HG03439 (cell line): Measurements from ENCODE around the gene NAALADL2.

Source experiments
- ATAC-seq: cut with Tn5 transposase; IDR thresholded peaks from one replicate; pipeline ENCODE4 v1.9.1; 2021; ENCODE audit warnings: mild to moderate bottlenecking, moderate library complexity; ENCODE audit not compliant: unreplicated experiment

The NAALADL2 gene

DNA sequence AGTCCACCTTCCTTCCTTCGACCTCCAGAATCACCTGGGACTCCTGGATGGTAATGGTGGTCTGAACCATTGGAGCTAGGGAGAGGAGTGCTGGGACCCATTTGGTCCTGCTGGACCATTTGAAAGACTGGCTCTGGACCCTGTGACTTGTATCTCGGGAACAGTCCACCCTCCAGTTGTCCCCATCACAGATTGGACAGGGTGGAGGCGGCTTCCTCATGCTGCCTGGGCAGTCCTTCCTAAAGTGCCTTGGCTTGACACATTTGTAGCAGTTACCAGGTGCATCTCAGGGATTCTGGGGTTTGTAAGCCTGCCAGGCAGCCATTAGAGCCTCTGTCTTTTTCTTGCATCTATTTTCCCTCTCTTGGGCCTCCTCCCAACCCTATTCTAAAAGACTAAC lies 758.1 kb downstream of the NAALADL2 start:
- ATAC-seq = no peak

DNA sequence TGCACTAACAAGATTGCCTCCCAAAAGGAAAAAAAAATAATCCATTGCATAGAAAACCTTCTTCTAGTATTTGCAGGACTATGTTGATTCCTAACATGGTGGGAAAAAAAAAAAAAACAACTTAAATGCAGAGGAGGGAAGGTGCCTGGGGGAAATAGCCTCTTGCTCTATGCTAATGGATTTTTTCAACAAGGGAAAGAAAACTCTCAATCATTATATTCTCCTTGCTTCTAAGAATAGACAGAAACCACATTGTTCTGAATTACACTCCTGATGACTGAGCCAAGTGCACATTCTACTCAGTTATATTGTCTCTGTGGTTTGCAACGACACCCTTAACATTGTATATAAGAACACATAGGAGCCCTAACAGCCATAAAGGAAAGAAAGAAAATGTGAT lies 760.2 kb downstream of the NAALADL2 start:
- ATAC-seq = no peak

DNA sequence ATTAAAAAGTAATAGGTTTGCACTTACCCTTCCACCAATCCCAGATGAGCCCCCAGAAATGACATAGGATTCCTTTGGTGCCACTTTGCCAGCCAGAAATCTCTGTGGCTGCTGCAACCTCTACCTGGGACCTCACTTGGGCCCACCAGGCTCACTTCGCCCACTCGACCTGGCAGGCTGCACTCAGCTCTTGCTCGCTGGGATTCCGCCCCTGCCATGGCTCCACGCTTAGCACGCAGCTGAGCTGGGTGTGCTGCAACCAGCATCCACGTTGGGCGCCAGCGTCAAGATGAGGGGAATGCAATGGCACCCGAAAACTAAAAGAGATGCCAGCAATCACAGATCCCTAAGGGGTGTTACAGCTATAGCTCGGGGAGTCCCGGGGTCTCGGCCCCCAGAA lies 761.0 kb downstream of the NAALADL2 start:
- ATAC-seq = no peak

DNA sequence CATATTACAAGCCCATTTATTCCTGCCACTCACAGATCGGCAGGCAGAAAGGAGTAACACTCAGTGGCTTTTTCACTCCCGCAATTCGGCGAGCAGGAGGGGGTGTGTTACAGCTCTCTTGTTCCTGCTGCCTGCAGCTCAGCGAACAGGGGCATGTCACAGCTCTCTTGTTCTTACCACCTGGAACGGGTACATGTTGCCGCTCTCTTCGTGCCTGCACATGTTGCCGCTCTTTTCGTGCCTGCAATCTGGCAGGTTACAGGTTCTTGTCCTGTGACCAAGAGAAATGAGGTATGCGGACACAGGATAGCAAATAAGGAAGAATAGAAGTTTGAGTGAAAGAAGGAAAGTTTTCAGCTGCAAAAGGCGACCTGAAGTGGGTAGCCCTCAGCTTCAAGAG lies 761.4 kb downstream of the NAALADL2 start:
- ATAC-seq = no peak

DNA sequence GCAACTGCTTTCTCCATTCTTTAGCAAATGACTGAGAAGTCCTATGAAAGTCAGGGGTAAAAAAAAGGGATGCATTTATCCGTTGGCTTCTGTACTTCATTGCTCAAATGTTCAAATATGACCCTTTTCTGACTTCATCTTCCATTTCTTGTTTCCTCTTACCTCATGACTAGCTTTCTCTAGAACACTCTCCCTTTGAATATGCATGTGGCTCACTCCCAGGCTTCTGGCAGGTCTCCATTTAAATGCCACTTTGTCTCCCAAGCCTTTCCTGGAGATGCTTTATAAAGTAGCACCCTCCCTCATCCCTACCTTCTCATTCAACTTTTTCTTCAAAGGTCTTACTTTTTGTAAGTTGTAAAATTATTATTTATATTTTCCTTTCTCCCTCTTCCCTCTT lies 781.8 kb downstream of the NAALADL2 start:
- ATAC-seq = no peak

DNA sequence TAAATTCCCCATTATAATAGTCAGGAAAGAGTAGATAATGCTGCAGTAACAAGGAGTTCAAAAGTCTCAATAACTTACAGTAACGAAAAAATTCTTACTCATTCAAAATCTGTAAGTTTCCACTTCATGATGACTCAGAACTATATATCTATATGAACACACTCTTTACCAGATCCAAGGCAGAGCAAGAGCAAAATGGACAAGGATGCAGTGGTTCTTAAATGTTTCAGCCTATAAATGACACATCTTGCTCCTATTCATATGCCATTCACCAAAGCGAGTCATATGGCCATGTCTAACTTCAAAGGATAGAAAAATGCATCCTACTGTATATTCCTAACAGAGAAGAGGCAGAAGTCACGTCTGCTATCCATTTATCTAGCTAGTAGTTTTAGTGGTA lies 787.7 kb downstream of the NAALADL2 start:
- no peak for ATAC-seq

DNA sequence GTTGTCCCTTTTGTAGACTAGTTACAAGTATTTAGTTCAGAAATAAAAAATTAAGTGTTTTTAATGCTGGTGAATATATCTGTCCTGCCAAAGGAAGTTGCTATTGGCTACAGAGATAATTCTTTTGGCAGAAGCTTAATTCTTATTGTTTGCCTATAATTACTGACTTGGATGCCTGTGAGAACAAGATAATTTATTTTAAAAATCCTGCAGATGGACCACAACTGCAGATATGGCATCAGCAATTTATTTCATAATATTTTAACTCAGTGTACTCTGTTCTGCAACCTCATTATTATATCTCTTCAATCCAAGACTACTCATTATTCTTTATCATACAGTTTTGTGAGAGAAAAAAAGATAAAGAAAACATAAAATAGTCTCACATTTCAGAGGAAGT lies 789.8 kb downstream of the NAALADL2 start:
- no peak for ATAC-seq

DNA sequence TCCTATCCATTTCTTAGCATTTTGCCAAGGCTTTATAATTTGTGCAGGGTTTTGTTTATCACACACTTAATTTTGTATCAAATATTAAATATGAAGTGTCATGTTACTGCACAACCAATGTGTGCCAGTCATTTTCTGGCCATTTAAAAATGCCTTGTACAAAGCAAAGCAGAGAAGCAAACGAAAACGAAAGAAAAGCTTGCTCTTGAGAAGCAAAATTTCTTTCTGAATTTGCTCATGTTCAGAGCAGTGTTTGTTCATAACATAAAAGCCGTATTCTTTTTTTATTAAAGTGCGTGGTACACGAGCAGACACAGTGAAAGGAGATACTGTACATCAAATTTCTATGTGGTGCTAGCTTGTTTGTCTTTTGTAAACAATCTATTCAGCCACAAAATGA lies 792.6 kb downstream of the NAALADL2 start:
- no peak for ATAC-seq

DNA sequence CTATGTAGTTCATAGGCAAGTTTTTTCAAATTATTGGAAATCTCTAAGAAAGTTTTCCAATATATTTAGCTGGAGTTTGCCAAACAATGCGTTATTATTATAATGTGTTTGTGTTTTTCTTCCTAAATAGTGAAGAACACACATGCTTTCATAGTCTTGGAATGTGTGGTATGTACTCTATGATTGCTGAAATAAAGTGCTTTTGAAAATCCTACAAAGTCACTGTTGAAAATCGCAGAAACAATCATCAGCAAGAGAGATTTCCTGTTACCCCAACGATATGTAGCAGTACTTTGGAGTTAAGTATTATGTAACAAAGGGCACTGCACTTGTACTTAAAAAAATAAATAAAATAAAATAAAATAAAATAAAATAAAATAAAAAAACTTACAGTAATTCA lies 796.2 kb downstream of the NAALADL2 start:
- ATAC-seq = no peak

DNA sequence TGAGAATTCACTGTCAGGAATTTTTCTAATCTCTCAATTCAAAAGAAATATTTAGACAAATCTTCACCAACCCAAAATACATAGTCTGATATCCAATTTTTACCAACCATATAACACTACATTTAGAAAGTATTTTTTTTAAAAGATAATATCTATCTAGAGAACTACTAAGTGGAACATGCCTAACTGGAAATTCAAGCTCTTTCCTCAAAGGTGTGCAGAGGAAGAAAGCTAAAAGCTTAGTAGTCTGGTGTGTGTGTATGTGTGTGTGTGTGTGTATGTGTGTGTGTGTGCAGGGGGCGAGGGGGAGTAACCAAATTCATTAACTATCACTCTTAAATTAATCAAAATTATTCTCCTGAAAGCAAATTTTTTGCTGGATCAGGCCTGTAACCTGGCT lies 797.3 kb downstream of the NAALADL2 start:
- ATAC-seq = no peak

DNA sequence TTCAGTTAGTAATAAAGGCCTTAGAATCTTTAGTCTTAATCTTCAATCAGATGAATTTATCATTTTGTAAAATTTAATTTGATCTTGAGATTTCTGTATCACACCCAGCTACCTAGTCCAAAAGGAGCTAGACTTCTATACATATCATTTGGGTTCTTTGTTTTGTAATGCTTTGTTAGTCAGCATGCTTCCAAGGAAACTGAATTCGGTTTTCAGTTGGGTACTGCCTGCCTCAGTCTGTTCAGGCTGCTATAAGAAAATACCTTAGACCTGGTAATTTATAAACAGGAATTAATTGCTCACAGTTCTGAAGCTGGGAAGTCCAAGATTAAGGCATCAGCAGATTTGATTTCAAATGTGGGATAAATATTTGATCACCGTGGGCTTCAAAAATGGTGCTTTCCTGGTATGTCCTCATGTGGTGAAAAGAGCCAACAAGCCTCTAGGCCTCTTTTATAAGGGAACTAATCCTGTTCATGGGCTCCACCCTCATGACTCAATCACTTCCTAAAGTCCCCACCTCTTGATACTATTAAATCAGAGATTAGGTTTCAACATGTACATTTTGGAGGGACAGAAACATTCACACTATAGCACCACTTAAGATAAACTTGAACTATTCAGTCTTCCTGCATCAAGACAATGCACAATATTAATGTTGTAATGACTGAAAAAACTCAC lies 800.7 kb downstream of the NAALADL2 start:
- ATAC-seq = no peak

DNA sequence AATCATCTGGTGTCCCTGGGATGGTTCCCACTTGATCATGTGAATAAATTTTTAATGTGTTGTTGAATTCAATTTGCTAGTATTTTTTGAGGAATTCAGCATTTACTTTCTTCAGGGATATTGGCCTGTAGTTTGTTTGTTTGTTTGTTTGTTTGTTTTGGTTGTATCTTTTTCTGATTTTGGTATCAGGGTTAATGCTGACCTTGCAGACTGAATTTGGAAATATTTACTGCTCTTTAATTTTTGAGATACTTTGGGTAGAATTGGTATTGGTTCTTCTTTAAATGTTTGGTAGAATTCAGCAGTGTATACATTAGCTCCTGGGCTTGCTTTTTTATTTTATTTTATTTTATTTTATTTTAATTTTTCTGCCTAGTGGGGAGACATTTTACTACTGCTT lies 803.7 kb downstream of the NAALADL2 start:
- no peak for ATAC-seq

DNA sequence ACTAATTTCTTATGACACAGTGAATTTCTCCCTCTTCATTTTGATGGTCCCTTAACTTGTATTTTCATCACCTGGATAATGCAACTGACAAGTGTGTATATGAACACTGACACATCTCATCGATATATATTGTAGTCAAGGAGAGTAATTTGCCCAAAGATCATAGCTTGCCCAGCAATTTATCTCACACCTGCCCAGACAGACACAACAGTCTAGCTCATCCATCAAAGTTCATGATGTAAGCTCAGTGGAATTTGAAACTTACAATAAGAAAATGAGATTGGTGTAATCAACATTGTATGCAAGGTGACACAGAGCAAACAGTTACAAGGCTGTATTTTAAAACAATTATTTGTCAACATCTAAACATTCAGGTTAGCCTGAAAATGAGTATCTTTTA lies 805.8 kb downstream of the NAALADL2 start:
- no peak for ATAC-seq

DNA sequence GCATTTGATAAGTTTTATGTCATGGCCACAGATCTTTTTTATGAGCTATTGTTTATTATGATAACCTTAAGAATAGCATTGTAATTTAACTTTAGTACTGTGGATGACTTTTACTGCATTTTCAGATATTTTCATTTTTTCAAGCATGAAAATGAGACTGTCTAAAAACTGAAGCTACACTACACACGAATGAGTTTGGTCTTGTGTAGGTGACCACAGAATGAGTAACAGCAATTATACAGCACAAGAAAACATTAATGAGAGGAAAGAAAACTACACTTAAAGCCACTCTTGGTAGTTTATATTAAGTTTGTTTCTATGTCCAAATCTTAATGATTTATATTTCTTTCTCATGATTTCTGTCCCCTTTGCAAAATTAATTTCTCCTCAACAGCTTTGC lies 809.2 kb downstream of the NAALADL2 start:
- no peak for ATAC-seq

DNA sequence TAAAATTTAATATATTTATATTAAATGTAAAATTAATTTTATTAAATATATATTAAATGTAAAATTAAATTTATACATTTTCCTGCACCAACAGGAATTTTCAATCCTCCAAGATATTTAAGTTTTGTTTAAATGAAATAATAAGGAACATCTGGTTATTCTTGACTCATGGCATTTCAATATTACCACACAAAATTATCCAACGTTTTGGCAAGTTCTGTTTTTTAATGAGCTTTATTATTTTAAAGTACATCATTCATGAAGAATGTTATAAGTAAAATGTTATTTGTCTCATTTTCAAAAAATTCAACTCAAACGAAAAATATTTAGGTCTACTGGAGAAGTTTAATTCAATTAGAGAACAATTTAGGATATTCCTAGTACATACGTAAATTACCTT lies 811.4 kb downstream of the NAALADL2 start:
- no peak for ATAC-seq

DNA sequence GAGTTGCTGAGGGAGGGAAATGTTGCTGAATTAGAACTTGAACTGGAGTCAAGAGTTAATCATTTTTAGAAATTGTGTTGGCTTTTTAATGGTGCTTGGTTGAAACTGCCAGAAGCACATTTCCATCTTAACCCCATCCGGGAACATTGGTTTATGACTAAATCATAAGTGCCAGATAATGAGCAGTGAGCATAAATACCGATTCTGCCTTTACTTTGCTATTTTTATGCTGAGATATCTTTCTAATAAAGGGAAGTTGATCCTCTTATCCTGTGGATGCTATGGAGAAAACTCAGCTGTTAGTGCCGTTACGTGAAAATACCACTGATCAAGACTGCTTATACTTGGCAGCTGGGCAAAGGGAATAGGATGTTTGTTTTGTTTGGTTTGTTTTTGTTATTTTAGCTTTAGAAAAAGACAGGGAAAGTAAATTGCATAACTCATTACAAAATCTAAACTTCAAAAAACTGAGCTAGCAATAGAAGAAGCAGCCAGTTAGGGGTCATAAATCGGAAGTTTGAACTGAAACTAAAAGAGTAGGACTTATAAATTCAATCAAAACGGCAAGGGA lies 813.1 kb downstream of the NAALADL2 start:
- ATAC-seq = no peak

DNA sequence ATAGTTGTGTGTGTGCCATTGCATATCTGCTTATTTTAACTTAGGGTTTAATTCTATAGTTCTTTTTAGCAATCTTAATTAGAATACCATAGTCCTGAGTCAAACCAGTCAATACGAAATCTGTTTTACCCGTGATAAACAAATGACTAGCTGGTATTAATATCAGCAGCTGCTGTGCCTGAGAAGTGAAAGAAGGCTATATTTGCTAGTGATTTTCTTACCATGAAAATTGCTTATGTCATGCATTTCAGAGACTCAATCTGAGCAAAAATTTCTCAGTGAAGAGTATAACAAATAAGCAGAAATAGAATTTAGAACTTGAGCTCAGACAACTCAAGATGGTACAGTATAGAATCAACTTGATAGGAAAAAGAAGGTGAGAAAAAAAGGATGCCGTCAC lies 820.4 kb downstream of the NAALADL2 start:
- ATAC-seq = no peak

DNA sequence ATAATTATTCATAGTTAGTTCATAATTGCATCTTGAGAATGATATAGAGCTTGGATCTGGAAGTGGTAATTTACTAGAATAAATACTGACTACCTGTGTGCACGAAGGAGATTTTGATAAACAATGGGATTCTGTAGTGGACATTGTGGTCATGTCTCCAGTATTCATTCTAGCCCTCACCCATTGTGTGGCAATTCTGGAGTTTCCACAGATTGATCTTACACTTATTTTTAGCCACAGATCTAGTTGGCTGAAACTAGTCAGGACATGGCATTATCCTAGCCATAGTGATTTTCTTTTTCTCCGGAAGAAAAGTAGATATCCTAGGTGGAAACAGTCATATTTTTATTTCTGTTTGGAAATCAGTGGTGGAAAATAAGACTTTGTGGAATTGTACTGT lies 833.1 kb downstream of the NAALADL2 start:
- ATAC-seq = no peak

DNA sequence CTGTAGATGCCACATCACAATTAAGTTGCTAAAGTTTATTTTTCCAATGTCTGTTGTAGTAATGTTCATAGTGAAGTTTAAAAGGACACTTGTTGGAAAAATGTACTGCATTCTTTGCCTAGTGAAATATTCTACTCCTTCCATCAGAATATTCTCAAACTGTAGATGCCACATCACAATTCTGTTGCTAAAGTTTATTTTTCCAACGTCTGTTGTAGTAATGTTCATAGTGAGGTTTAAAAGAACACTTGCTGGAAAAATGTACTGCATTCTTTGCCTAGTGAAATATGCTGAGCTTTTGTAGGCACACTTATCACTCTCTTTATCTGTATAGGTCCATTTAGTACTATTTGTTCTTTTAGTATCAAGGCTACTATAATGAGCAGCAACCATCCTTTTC lies 836.1 kb downstream of the NAALADL2 start:
- no peak for ATAC-seq

DNA sequence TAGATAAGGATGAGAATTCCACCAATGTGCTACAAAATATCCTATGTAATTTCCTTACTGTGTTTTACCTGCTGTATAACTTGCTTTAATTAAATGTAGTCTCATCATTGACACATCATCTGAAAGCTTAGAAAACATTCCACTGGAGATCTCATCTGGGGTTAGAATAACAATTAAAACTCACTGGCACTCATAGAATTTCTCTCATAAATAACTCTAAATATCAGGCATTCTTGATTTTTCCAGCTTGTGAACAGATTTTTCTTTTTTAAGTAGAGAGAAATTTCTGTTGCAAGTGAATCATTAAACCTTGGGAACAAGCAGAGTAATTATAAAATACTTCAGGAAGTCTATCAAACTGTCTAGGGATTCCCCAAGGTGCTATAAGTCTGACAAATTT lies 843.8 kb downstream of the NAALADL2 start:
- no peak for ATAC-seq

DNA sequence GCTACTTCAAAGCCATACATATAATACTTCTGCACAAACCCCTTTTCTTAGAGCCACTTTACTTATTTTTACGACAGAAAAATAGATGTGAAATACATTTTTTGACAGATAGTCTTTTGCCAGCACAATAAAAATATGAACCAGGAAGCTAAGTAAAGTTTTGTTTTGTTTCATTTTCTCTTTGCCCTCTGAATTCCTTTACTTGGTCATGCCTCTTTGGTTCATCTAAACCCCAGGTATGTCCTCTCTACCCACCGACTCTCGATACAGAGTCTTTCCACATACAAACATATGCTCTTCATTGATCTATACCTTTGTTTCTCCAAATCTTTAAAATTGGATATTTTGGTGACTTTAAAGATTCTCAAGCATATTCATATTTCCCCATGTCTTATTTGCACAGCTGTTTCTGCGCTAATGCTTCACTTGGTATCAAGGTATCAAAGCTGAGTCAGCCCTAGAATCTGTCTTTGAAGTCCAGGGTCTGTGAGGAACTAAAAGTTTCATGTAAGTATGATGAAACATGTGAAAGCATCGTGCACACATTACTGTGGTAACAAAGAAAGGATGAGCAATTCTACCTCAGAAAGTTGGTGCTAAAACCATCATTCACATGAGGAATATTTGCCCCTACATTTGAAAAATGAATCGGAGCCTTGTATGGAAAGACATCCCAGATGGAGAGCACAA lies 845.4 kb downstream of the NAALADL2 start:
- no peak for ATAC-seq

DNA sequence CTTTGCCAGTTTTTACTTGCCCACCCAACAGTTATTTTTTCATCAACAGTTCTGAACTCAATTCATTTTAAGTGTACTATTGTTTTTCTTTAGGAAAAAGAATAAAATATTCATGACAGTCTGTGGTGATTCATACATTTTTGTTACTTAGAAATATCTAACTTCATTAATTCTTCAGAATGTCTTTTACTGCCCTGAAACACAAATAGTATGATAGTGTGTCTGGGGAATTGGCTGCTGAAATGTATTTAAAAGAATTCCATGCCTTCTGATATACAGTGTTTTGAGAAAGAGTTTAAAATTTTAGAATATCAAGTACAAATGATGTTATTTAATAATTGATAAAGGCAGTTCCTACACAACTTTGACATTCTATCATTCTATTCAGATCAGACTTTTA lies 854.1 kb downstream of the NAALADL2 start:
- no peak for ATAC-seq

DNA sequence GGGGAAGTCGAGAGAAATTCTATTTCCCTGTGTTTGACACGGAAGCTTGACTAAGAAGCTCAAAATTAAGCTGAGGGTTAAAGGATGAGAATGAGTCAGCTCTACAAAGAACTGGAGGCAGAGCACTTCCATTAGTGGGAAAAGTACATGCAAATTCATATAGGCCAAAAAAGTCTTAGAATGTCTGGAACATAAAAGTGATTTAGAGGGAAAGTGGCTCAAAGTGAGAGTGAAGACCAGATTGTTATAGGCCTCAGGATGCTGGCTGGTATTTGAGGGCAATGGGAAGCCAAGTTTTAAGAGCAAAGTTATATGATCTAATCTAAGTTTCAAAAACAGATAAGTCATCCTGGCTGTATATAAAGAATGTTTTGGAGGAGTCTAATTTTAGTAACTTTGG lies 857.3 kb downstream of the NAALADL2 start:
- no peak for ATAC-seq
